Measurements from ENCODE around the gene COX5A.
"Not testable (repeated sequence)": the region's sequence is repeated elsewhere in the genome, so short reads cannot be mapped to it uniquely, and the experiment has no call there.

The COX5A gene

GRCh38 chr15:74955017-74955416 is 17.1 kb upstream of the COX5A start:
- no peak for DNase-seq

- DNase-seq, result peak; percentile 97
Measured at GRCh38 chr15:74954515-74954914, 16.6 kb upstream of the COX5A start.

GRCh38 chr15:74951006-74951405 is 13.1 kb upstream of the COX5A start:
- DNase-seq, result no peak

DNA sequence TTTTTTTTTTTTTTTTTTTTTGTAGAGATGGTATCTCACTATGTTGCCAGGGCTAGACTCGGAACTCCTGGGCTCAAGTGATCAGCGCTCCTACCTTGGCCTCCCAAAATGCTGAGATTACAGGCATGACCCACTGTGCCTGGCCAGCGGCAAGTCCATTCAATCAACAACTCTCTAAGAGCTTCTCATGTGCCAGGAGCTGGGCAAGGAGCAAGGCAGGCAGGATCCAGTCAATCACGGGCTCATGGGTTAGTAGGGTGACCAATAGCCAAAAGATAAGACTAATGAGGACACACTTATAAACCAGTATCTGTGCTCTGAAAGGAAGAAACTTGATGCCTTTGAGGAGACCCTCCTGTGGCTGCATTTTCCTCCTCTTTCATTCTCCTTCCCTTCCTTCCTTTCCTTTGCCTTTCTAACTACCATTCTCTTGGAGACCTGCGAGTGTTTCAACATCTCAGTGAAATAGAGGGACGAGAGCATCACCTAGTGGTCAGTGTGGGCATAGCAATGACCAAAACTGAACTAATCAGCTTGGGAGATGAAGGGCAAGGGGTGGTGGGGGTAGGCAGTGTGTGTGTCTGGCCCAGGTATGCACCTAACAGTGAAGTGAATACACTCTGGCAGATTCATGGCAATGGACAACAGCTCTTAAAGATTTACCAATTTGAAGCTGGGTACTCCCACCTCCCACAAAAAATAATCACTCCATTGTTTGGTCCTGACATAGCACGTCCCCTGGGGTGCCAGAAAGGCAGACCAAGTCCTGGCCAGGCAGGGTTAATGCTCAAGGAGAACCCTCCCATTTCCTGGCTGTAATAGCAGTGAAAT is 12.4 kb upstream of the COX5A start:
- DNase-seq, result peak; percentile 87

DNA sequence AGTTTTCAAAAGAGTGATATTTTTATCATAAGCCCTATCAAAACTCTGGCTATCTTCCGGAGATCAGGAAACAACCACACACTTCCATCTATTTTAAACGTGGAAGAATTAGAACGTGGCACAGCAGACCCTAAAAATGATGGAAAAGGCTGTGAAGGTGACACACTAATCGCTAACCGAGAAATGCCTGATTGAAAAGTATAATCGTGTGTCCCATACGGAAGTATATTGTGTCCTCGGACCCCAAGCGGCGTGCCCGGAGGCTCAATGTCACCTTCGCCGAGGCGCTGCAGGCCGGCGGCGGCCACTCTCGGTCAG is 642 bp downstream of the COX5A start:
- DNase-seq, result peak; percentile 66

DNA sequence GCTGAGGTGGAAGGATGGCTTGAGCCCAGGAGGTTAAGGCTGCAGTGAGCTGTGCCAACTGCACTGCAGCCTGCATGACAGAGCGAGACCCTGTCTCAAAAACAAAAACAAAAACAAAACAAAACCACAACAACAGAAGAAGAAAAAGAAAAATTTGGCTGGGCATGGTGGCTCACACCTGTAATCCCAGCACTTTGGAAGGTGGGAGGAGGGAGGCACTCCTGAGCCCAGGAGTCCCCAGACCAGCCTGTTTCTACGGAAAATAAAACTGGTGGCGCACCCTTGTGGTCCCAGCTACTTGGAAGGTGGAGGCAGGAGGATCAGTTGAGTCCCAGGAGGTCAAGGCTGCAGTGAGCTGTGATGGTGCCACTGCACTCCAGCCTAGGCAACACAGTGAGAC is 2.7 kb downstream of the COX5A start:
- not testable (repeated sequence) for DNase-seq

GRCh38 chr15:74933573-74933972 is 4.3 kb downstream of the COX5A start:
- DNase-seq, result no peak

- DNase-seq, result no peak
Measured at GRCh38 chr15:74928771-74929198, 9.1 kb downstream of the COX5A start.

- no peak for DNase-seq
Measured at GRCh38 chr15:74924525-74924924, 13.3 kb downstream of the COX5A start.

DNA sequence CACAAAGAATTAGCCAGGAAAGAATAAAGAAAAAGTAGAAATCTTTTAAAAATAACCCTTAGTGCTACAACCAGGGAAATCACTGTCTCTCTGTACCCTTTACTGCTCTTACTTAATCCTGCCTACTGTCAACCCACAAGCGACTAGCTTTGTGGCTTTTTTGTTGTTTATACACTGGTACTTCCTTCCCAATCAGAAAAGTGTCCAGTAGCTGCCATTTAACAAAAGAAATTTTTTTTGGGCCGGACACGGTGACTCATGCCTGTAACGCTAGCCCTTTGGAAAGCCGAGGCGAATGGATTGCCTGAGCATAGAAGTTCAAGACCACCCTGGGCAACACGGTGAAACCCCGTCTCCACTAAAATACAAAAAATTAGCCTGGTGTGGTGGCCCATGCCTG is 17.4 kb downstream of the COX5A start:
- DNase-seq, result no peak

- DNase-seq, result no peak
Measured at GRCh38 chr15:74917676-74918075, 20.2 kb downstream of the COX5A start.

DNA sequence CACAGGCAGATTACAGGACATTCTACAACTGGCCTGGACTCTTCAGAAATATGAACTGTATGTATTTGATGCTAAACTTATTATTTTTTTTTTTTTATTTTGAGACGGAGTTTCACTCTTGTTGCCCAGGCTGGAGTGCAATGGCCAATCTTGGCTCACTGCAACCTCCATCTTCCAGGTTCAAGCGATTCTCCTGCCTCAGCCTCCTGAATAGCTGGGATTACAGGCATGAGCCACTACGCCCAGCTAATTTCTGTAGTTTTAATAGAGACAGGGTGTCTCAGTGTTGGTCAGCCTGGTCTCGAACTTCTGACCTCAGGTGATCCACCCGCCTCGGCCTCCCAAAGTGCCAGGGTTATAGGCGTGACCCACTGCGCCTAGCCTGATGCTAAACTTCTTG is 24.1 kb downstream of the COX5A start:
- not testable (repeated sequence) for DNase-seq

DNA sequence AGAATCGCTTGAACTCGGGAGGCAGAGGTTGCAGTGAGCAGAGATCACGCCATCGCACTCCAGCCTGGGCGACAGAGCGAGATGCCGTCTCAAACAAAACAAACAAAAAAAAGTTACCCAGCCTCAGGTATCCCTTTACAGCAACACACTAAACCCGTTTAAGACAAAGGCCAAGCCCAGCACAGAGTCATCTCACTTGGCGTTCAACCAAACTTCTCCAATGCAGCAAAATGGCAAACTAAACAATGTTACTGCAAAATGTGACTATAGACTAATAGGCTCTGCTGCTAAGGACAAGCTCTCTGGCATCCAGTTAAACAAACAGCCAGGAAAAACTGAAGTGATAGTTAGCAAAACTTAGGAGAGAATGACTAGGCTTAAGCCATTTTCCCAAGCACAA is 24.8 kb downstream of the COX5A start:
- DNase-seq, result peak; percentile 53

DNA sequence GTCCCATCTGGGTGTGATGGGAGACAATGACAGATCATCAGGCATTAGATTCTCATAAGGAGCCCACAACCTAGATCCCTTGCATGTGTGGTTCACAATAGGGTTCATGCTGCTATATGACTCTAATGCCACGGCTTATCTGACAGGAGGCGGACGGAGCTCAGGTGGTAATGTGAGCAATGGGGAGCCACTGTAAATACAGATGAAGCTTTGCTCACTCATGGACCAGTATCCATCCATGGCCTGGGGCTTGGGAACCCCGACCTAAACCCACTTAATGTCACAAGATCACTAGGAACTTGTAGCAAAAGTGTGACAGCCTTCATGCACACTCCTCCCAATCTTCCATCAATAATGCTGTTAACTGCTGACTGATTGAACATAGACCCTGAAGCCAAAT is 29.2 kb downstream of the COX5A start:
- no peak for DNase-seq

GRCh38 chr15:74907163-74907870 is 30.6 kb downstream of the COX5A start:
- DNase-seq, result peak; percentile 53

DNA sequence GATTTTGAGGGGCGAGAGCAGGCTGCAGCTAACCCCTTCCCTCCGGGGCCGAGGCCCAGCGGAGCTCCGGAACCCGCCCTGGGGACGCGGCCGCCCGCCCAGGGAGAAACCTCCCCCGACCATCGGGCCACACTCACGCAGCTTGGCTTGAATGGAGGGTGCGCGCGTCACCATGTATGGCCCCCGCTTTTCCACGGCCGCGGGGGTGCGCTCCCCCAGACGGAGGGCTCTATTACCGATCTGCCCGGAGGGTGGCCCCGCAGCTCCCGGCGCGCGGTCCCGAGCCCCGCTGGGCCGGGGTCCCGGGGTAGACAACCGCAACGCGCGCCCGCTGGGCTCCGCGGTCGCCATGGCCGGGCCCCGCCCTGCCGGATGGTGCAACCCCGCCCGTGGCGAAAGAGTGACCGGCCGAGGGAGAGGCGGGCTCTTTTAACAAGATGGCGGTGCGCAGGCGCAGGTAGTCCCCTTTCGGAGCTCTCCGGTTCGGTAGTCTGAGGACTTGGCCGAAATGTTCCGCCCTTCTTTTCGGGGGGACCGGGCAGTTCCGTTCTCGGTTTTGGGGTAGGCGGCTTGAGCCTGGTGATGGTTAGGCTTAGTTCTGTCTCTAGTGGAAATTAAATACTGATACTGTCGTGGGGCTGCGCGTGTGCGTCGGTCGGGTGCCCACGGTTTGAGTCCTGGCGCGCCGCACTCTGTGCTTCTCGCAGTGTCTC is 31.3 kb downstream of the COX5A start, which contains the start of gene FAM219B:
FAM219B (minus strand) TSS at position 402 of the 713 bp plus-strand sequence; CDS start at position 351, 51 bp downstream.
- DNase-seq, result peak; percentile 96

- DNase-seq, result peak; percentile 57
Measured at GRCh38 chr15:74906067-74906449, 31.8 kb downstream of the COX5A start.

DNA sequence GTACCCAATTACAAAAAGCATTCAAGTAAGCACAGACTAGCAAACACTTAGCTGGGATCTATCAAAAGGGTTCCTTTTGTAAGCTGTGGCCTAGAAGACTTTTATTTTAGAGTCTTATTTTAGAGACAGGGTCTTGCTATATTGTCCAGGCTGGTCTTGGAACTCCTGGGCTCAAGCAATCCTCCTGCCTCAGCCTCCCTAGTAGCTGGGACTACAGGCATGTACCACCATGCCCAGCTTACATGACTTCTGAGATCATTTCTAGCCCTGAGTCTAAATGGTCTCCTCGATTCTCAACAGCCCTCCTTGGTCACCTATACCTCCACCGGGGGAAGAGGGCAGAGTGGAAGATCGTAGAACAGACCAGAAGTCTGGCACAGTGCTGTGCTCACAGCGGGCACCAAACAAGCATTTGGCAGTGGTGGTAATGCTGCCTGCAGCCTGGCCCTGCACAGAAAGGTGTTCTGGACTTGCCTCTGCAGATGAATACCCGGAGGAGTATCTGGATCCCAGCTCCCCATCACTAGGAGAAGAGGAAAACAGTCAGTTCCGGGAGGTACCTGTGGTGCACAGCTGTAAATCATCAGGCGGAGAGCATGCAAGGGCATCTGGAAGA is 33.6 kb downstream of the COX5A start:
- no peak for DNase-seq

GRCh38 chr15:74903676-74904075 is 34.2 kb downstream of the COX5A start:
- DNase-seq, result no peak

DNA sequence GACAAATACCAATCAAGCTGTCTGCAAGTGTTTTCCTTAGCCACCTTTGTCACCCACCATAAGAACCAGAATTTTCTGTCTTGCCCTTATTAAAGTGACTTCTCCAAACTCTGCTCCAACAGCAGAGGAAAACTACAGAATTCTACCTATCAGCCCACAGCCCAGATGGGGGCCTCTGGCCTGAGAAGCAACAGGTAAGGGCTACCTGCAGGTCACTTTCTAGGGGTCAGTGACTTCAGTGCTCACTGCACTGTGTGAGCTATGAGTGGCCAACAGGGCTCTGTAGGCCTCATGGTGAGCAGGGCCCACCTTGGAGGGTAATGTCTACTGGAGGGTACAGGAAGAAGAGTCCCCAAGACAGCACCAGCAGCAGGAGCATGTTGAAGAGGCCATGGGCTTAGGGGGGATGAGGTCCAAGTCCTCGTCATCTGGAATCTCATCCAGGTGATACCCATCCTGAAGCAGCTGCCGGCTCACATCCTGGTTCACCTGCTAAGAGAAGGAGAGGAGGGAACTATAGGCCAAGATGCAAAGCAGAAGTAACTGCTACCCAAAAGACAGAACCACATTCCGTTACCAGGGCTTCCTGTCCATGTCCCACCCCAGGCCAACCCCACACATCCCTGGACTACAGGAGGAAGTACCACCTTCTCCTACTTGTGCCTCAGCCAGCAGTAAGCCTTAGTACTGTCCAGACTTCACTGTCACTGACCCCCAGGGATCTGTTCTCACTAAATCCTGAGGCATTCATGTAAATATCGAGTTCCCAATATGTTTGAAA is 35.4 kb downstream of the COX5A start:
- no peak for DNase-seq

DNA sequence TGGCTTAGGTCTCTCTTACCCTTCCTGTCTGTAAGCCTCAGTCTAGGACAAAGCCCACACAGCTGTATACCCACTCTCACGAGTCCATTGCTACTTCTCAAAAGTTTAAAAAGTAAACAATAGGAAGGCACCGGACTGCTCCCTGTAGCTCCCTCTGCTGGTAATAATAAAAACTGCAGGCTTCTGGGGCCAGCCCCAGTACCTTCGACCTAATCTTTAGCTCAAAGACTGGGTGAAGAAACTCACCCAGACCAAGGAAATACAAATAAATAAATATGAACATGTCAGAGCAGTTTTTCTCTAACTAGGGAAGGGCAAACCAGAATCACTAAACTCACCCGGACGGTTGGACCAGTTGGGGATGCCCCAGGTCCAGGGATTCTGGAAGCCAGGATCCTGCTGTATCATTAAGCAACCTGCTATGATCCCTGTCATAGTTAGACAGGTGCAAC is 36.2 kb downstream of the COX5A start:
- peak; percentile 79 for DNase-seq

DNA sequence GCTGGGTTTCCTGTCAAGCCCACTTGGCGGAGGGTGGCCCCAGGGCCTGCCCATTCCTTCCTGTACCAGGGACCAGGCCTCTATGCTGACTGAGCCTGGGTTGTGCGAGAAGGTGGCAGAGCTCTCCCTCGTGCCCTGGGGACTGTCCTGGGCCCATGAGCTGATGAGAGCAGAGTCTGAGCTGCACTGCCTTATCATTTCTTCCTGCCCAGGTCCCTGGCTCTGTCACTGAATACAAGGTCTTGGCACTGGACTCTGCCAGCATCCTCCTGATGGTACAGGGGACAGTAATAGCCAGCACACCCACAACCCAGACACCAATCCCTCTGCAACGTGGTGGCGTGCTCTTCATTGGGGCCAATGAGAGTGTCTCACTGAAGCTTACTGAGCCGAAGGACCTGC is 40.6 kb downstream of the COX5A start:
- DNase-seq, result no peak

All from hematopoietic multipotent progenitor cell treated with erythropoietin and hydrocortisone succinate and interleukin-3 and kit ligand, for 6 days (in vitro differentiated cells).